CD4-positive, alpha-beta T cell (primary cell): Measurements from ENCODE around the gene PTPRT. TPM values are rescaled to one million over a fixed set of nuclear protein-coding genes. Genes with fewer than 3 reads are reported as not detected.

Experiments used
- ATAC-seq: fragments of 200-7000 bp; cut with Tn5 transposase; one replicate; pipeline ENCODE4 v1.10.0; 2022; ENCODE audit warnings: mild to moderate bottlenecking; ENCODE audit not compliant: poor library complexity
- CTCF ChIA-PET: fragments of 350-600 bp; sonication (Branson Sonifier 250); formaldehyde crosslinking; loops from one replicate; lab custom pipeline; 2021; ENCODE audit warnings: antibody characterized with exemption, inconsistent platforms; lab: Charles Lee
- POLR2A ChIA-PET: fragments of 350-600 bp; sonication (Branson Sonifier 250); formaldehyde crosslinking; loops from one replicate; lab custom pipeline; 2021; ENCODE audit warnings: antibody characterized with exemption, inconsistent platforms; lab: Charles Lee
- DNase-seq, 14 experiments: peaks; one replicate each; pipeline ENCODE4 v3.0.0-alpha.2; 2013 to 2020; ENCODE audit warnings: mixed read lengths in 2 of 14
- H3K27ac ChIP-seq, 2 donors: one replicate each; pipeline versions ENCODE4 v1.5.1 to v1.7.0; 2013; ENCODE audit warnings: low read length in 2 of 2, low read depth in 1 of 2, mild to moderate bottlenecking in 1 of 2
- H3K27me3 ChIP-seq, 2 experiments: 1 replicate in 1 of 2; 2 replicates in 1 of 2; pipeline versions ENCODE4 v1.6.1 to v1.7.0; 2013; ENCODE audit warnings: low read length in 2 of 2, control low read depth in 1 of 2, mild to moderate bottlenecking in 1 of 2, moderate library complexity in 1 of 2; ENCODE audit not compliant: insufficient read depth in 2 of 2, control insufficient read depth in 1 of 2
- H3K36me3 ChIP-seq: one replicate; pipeline ENCODE4 v1.6.1; 2013; ENCODE audit warnings: low read length, control low read depth; ENCODE audit not compliant: insufficient read depth
- H3K4me1 ChIP-seq: one replicate; pipeline ENCODE4 v1.6.1; 2013; ENCODE audit warnings: low read length, control low read depth; ENCODE audit not compliant: insufficient read depth
- H3K4me3 ChIP-seq: one replicate; pipeline ENCODE4 v1.5.1; 2013; ENCODE audit warnings: mild to moderate bottlenecking, low read length, moderate library complexity
- H3K9me3 ChIP-seq, 2 experiments: 1 replicate in 1 of 2; 2 replicates in 1 of 2; pipeline versions ENCODE4 v1.6.1 to v1.7.0; 2013; ENCODE audit warnings: low read length in 2 of 2, mild to moderate bottlenecking in 2 of 2, control low read depth in 1 of 2, moderate library complexity in 1 of 2; ENCODE audit not compliant: control insufficient read depth in 1 of 2, insufficient read depth in 1 of 2
- H3K27ac Mint-ChIP-seq: one replicate; pipeline ENCODE4 v1.8.0; 2020; ENCODE audit warnings: mixed read lengths
- H3K27me3 Mint-ChIP-seq: one replicate; pipeline ENCODE4 v1.8.0; 2021; ENCODE audit warnings: mixed read lengths
- H3K36me3 Mint-ChIP-seq: one replicate; pipeline ENCODE4 v1.8.0; 2021; ENCODE audit warnings: low read depth, mixed read lengths
- H3K4me1 Mint-ChIP-seq: one replicate; pipeline ENCODE4 v1.8.0; 2021; ENCODE audit warnings: low read depth, mixed read lengths
- H3K4me3 Mint-ChIP-seq: one replicate; pipeline ENCODE4 v1.8.0; 2020; ENCODE audit warnings: mild to moderate bottlenecking, mixed read lengths
- H3K9me3 Mint-ChIP-seq: one replicate; pipeline ENCODE4 v1.8.0; 2020; ENCODE audit warnings: mixed read lengths
- CTCF ChIP-seq: fragments of 200-600 bp; IDR thresholded peaks from one replicate; pipeline ENCODE4 v1.8.0; 2022; ENCODE audit warnings: antibody characterized with exemption, mild to moderate bottlenecking
- intact Hi-C, 2 experiments: fragments of 100-400 bp; cut with DNase I in 1 of 2; cut with micrococcal nuclease in 1 of 2; formaldehyde crosslinking; loops; one replicate each; pipeline versions ENCODE4 v1.15.1 to v1.9.0; 2023 to 2025; cut with DNase I, micrococcal nuclease
- total RNA-seq, 174 experiments: library from RNA in 2 of 174; stranded (reverse) in 2 of 174; gene quantifications; one replicate each; pipeline ENCODE4 v1.2.3 and lab custom pipeline; 2021 to 2026

The PTPRT gene
- total RNA-seq, 2 experiments from 2014 or later: not detected

GRCh38 chr20:42941629-42942028, 248.1 kb downstream of the PTPRT start:
- intact Hi-C loops: no loop called here
- peaks cover 0 to 2% of the 10 kb centered on the region in 2 experiments for H3K27me3 ChIP-seq
- no peaks in the 10 kb centered on the region for H3K4me1 ChIP-seq
- H3K27ac Mint-ChIP-seq: no peak overlapping the region
- TF ChIP-seq CTCF: no peak
- peaks cover 0 to 12% of the 10 kb centered on the region in 2 experiments for H3K9me3 ChIP-seq
- H3K36me3 ChIP-seq: no peaks in the 10 kb centered on the region
- DNase-seq (no peak), ATAC-seq (no peak)
- H3K36me3 Mint-ChIP-seq: no peaks in the 10 kb centered on the region
- POLR2A ChIA-PET: no interaction called here
- no peaks in the 10 kb centered on the region for H3K27me3 Mint-ChIP-seq
- no peak overlapping the region for H3K4me3 Mint-ChIP-seq
- no peak overlapping the region for H3K27ac ChIP-seq
- H3K4me3 ChIP-seq: no peak overlapping the region
- CTCF ChIA-PET: no interaction called here
- no peaks in the 10 kb centered on the region for H3K4me1 Mint-ChIP-seq
- no peaks in the 10 kb centered on the region for H3K9me3 Mint-ChIP-seq

GRCh38 chr20:42938441-42939205, 251.1 kb downstream of the PTPRT start:
- no peak overlapping the region for H3K27ac Mint-ChIP-seq

GRCh38 chr20:42936482-42936881, 253.2 kb downstream of the PTPRT start:
- H3K4me3 Mint-ChIP-seq: no peak overlapping the region
- POLR2A ChIA-PET: no interaction called here
- no peak for ATAC-seq

More at GRCh38 chr20:42938441-42939205, 251.1 kb downstream of the PTPRT start:
- H3K4me3 Mint-ChIP-seq: no peak overlapping the region
- POLR2A ChIA-PET: no interaction called here
- DNase-seq: no peak
- H3K36me3 Mint-ChIP-seq: no peaks in the 10 kb centered on the region
- H3K4me1 Mint-ChIP-seq: no peaks in the 10 kb centered on the region
- no peaks in the 10 kb centered on the region for H3K27me3 Mint-ChIP-seq
- H3K27ac ChIP-seq: no peak overlapping the region
- H3K9me3 ChIP-seq: peaks cover 0 to 11% of the 10 kb centered on the region in 2 experiments
- intact Hi-C loops: no loop called here
- TF ChIP-seq CTCF: no peak
- peaks cover 0 to 2% of the 10 kb centered on the region in 2 experiments for H3K27me3 ChIP-seq
- no peaks in the 10 kb centered on the region for H3K9me3 Mint-ChIP-seq
- no peak overlapping the region for H3K4me3 ChIP-seq
- no peaks in the 10 kb centered on the region for H3K4me1 ChIP-seq
- ATAC-seq: no peak
- no peaks in the 10 kb centered on the region for H3K36me3 ChIP-seq
- CTCF ChIA-PET: no interaction called here

More at GRCh38 chr20:42936482-42936881, 253.2 kb downstream of the PTPRT start:
- intact Hi-C loops: no loop called here
- Mint-ChIP-seq H3K27ac (no peak overlapping the region), H3K27me3 (no peaks in the 10 kb centered on the region), H3K36me3 (no peaks in the 10 kb centered on the region), H3K4me1 (no peaks in the 10 kb centered on the region), H3K9me3 (no peaks in the 10 kb centered on the region)
- Histone ChIP-seq H3K9me3 (peaks cover 0 to 14% of the 10 kb centered on the region in 2 experiments), H3K4me1 (no peaks in the 10 kb centered on the region), H3K4me3 (no peak overlapping the region), H3K27ac (no peak overlapping the region), H3K27me3 (no peaks in the 10 kb centered on the region), H3K36me3 (no peaks in the 10 kb centered on the region)
- CTCF ChIA-PET: no interaction called here
- DNase-seq: no peak
- TF ChIP-seq CTCF: no peak
